Duodenal mucosa (tissue), 2 donors: ENCODE measurements around the gene GRAMD1B.

Source experiments
- H3K27ac ChIP-seq: one replicate; pipeline ENCODE4 v1.7.0; 2013; ENCODE audit warnings: low read depth, low read length
- H3K27me3 ChIP-seq, 2 donors: one replicate each; pipeline ENCODE4 v1.7.0; 2013; ENCODE audit warnings: low read length in 2 of 2, control low read depth in 1 of 2; ENCODE audit not compliant: insufficient read depth in 2 of 2, control insufficient read depth in 1 of 2
- H3K36me3 ChIP-seq, 2 donors: one replicate each; pipeline ENCODE4 v1.7.0; 2013; ENCODE audit warnings: low read length in 2 of 2, control low read depth in 1 of 2; ENCODE audit not compliant: insufficient read depth in 2 of 2, control insufficient read depth in 1 of 2
- H3K4me1 ChIP-seq, 2 donors: one replicate each; pipeline ENCODE4 v1.7.0; 2013; ENCODE audit warnings: low read length in 2 of 2, control low read depth in 1 of 2; ENCODE audit not compliant: insufficient read depth in 2 of 2, control insufficient read depth in 1 of 2
- H3K4me3 ChIP-seq, 2 donors: one replicate each; pipeline ENCODE4 v1.7.0; 2013; ENCODE audit warnings: low read length in 2 of 2, low read depth in 1 of 2
- H3K9ac ChIP-seq, 2 donors: one replicate each; pipeline ENCODE4 v1.7.0; 2013; ENCODE audit warnings: low read length in 2 of 2, low read depth in 1 of 2
- H3K9me3 ChIP-seq, 2 donors: one replicate each; pipeline ENCODE4 v1.7.0; 2013; ENCODE audit warnings: low read length in 2 of 2, control low read depth in 1 of 2; ENCODE audit not compliant: control insufficient read depth in 1 of 2

Gene GRAMD1B

DNA sequence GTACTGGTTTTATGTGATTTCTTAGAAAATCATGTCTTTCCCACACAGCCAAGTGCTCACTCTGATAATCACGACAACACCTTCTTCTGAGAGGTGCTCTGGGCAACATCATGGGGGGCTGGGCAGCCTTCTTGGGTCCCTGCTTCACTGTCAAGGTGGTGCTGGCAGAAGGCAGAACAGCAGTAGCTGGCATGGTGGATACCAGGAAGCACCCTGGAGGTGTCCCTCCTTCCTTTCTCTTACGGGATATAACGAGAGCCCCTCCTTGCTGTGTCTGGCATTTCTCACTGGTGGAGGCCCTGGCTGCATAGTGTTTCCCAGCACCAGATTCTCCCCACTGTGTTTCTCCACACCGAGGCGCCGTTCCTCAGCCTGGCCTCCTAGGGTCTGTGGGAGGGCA, 163.5 kb downstream of the GRAMD1B start:
- no peaks in the 10 kb centered on the region for H3K27me3 ChIP-seq
- no peak overlapping the region for H3K27ac ChIP-seq
- H3K9ac ChIP-seq: no peak overlapping the region
- H3K36me3 ChIP-seq: peaks cover 25 to 47% of the 10 kb centered on the region in 2 donors
- peaks cover 16 to 23% of the 10 kb centered on the region in 2 donors for H3K4me1 ChIP-seq
- H3K4me3 ChIP-seq: peak overlapping the region; percentile 45 to 53
- no peaks in the 10 kb centered on the region for H3K9me3 ChIP-seq

DNA sequence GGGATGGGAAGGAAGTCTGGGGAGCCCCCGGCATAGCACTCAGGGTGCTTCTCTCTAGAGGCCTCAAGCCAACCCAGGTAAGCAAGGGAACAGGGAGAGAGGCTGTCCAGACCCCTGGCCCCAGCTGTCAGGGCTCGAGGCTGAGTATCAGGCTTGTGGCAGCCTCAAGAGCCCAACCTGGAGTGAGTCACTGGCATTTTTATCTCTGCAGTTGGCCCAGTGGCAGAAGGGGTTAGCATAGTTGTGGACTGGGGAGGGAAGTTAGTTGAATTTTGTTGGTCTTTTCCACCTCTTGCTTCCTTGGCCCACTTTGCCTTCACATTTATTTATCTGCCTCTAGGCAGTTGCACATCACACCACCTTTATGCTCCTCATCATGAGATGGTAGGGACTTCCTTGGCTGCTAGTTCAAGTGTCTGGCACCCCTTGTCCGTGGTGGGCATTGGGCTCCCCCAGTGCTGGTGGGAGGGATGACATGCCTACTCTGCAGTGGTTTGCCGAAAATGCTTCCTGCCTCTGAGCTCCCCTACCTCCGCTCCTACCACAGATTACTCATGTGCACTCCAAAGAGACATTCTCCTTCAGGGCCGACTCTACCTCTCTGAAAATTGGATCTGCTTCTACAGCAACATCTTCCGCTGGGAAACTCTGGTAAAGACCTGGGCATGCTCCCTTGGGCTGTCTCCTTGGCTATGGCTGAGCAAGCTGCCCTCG, 164.3 kb downstream of the GRAMD1B start:
- no peaks in the 10 kb centered on the region for H3K9me3 ChIP-seq
- peaks cover 10 to 16% of the 10 kb centered on the region in 2 donors for H3K4me1 ChIP-seq
- peaks cover 29 to 54% of the 10 kb centered on the region in 2 donors for H3K36me3 ChIP-seq
- H3K27ac ChIP-seq: no peak overlapping the region
- no peak overlapping the region for H3K9ac ChIP-seq
- H3K27me3 ChIP-seq: no peaks in the 10 kb centered on the region
- H3K4me3 ChIP-seq: peak overlapping the region in 1 of 2 donors; percentile 53

DNA sequence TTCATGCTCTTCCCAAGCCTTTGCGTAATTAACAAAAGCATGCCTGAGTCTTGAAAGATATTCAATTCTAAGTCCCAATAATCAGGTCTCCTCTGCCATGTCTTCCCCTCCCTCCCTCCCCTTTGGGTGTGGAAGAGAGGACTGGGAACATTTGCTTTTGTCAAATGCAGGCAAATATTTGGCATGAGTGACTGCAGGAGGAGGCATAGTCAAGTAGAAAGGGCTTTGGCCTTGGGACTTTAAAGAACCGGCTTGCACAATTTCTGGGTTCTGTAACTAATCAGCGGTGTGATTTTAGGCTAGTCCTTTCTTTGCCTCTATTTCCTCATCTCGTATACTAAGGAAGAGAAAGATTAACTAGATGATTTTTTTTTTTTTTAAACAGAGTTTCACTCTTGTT, 164.9 kb downstream of the GRAMD1B start:
- Histone ChIP-seq H3K9me3 (no peaks in the 10 kb centered on the region), H3K4me1 (peaks cover 6 to 12% of the 10 kb centered on the region in 2 donors), H3K4me3 (no peak overlapping the region), H3K36me3 (peaks cover 30 to 58% of the 10 kb centered on the region in 2 donors), H3K27ac (no peak overlapping the region), H3K27me3 (no peaks in the 10 kb centered on the region), H3K9ac (no peak overlapping the region)

DNA sequence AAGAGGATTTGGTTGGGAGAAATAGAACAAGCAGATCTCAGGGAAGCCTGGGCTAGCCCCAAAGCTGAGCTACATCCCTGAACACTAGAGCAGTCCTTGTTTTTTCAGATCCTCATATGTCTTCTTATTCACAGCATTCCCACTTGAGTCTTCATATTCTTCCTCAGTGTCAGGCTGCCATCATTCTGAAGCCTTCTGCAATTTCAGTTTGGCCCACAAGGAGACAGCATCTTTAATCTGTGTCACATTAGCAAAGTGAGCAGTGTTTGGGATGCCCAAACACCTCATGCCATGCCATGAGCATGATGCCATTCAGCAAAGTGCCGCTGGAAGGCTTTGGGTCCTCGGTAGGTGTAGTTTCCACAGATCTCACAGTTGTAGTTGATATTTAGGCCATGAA, 167.8 kb downstream of the GRAMD1B start:
- Histone ChIP-seq H3K9me3 (no peaks in the 10 kb centered on the region), H3K36me3 (peaks cover 42 to 84% of the 10 kb centered on the region in 2 donors), H3K4me1 (no peaks in the 10 kb centered on the region), H3K4me3 (no peak overlapping the region), H3K27me3 (no peaks in the 10 kb centered on the region), H3K9ac (no peak overlapping the region), H3K27ac (no peak overlapping the region)

DNA sequence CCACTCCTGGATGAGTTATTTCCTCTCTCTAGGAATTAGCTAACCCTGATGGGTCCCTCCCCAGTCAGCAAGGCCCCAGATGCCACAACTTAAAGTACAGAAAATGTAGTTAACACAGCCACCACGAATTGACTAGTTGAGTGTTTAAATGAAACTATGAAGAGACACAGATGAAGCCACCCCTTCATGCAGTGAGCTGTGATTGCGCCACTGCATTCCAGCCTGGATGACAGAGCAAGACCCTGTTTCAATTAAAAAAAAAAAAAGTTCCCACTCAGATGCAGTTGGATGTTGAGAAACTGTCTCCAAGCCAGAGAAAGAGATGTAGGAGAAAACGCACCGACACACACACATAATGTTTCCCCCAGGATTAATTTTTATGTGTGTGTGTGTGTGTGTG, 171.1 kb downstream of the GRAMD1B start:
- Histone ChIP-seq H3K27me3 (no peaks in the 10 kb centered on the region), H3K36me3 (peaks cover 43 to 92% of the 10 kb centered on the region in 2 donors), H3K4me1 (no peaks in the 10 kb centered on the region), H3K9ac (no peak overlapping the region), H3K27ac (no peak overlapping the region), H3K9me3 (no peaks in the 10 kb centered on the region), H3K4me3 (no peak overlapping the region)

DNA sequence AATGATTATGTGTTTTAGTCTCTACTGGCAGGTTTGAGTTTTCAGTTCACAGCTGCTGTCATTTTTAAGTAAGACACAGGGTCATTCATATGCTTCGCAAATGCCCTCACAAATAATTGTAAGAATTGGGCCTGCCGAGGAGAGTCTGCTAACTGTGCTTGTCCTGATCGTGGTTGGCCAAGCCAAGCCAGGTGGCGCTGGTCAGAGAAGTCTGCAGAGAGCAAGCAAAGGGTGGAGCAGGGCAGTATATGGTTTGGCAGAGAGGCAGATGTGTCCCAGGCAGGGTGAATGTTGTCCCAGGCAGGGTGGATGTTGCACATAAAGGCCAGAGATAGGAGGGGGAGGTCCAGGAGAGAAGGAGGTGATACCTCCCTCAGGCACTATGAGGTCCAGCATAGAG, 171.7 kb downstream of the GRAMD1B start:
- Histone ChIP-seq H3K4me1 (no peaks in the 10 kb centered on the region), H3K4me3 (no peak overlapping the region), H3K27me3 (no peaks in the 10 kb centered on the region), H3K9ac (no peak overlapping the region), H3K27ac (no peak overlapping the region), H3K9me3 (no peaks in the 10 kb centered on the region), H3K36me3 (peaks cover 46 to 92% of the 10 kb centered on the region in 2 donors)

DNA sequence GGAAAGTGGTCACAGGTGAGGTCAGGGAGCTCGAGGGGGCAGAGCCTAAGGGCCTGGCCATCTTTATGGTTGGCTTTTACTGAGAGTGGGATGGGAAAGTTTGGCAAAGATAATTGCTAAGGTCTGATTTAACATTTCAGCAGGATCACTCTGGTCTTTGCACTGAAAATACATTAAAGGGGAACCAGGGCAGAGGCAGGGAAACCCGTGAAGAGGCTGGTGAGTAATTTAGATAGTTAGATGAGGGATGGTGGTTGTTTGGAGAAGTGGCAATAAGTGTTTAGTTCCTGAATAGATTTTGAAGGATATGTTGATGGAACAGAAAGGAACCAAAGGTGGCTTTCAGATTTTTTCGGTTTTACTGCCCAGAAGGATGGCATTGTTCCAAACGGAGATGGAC, 173.6 kb downstream of the GRAMD1B start:
- H3K36me3 ChIP-seq: peaks cover 57 to 93% of the 10 kb centered on the region in 2 donors

DNA sequence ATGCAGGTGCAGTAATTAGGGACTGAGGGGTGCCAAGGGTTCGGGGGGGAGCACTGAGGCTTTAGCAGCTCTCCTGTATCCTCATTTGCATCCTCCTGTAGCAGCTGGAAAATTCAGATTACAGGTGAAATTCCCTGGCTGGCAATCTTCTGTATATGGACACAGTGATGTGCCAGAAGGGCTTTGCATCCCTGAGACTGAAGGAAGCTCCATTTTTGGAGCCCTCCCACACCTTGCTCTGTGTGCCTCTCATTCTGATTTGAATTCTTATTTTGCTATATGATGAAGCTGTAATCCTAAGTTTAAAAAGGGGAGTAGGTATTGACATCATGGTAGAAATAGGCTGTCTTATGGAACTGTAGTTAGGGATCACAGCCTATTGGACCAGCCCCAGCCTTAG, 177.7 kb downstream of the GRAMD1B start:
- Histone ChIP-seq H3K4me3 (no peak overlapping the region), H3K9ac (no peak overlapping the region), H3K4me1 (no peaks in the 10 kb centered on the region), H3K9me3 (no peaks in the 10 kb centered on the region), H3K27me3 (no peaks in the 10 kb centered on the region), H3K27ac (no peak overlapping the region), H3K36me3 (peaks cover 48 to 98% of the 10 kb centered on the region in 2 donors)

More for the DNA sequence above, 173.6 kb downstream of the GRAMD1B start:
- no peak overlapping the region for H3K27ac ChIP-seq
- H3K4me3 ChIP-seq: no peak overlapping the region
- H3K9me3 ChIP-seq: no peaks in the 10 kb centered on the region
- H3K27me3 ChIP-seq: no peaks in the 10 kb centered on the region
- no peak overlapping the region for H3K9ac ChIP-seq
- no peaks in the 10 kb centered on the region for H3K4me1 ChIP-seq

DNA sequence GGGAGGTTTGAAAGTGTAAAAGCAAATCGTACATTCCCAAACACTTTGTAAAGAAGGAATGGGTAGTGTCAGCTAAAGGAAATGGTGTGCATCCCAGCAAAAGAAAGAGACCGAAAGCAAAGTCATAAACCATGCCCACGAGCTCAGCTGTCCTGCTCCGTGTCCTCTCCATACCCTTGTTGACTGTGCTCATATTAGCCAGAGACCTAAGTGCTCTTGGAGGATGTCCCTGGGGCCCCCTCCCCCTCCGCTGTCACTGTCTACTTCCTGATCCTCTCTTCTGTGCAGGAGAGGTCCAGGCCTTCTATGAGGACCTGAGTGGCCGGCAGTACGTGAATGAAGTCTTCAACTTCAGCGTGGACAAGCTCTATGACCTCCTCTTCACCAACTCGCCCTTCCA, 178.3 kb downstream of the GRAMD1B start:
- no peaks in the 10 kb centered on the region for H3K4me1 ChIP-seq
- H3K27me3 ChIP-seq: no peaks in the 10 kb centered on the region
- no peak overlapping the region for H3K4me3 ChIP-seq
- peaks cover 50 to 98% of the 10 kb centered on the region in 2 donors for H3K36me3 ChIP-seq
- no peaks in the 10 kb centered on the region for H3K9me3 ChIP-seq
- H3K27ac ChIP-seq: no peak overlapping the region
- H3K9ac ChIP-seq: no peak overlapping the region

DNA sequence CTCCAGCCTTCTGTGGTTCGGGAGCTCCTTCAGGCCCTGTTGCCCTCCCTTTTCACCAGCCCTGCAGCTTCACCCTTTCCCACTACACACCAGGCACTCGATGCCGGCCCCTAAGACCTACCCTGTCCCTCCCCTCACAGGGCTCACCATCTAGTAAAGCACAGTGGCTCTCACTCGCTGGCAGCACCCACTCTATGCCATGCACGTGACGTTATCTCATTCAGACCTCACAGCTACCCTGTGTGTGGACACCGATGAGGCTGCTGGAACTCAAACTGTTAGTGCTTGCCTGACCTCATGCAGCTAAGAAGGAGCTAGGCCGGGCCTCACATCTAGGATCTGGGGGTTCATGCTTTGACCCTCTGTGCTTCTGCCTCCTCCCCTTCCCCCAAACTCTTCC, 178.9 kb downstream of the GRAMD1B start:
- Histone ChIP-seq H3K27ac (no peak overlapping the region), H3K4me3 (no peak overlapping the region), H3K27me3 (no peaks in the 10 kb centered on the region), H3K9me3 (no peaks in the 10 kb centered on the region), H3K4me1 (no peaks in the 10 kb centered on the region), H3K36me3 (peaks cover 50 to 98% of the 10 kb centered on the region in 2 donors), H3K9ac (no peak overlapping the region)
